DOHH2 (cell line): ENCODE results near the gene CCDC197.

Source experiments
- CTCF ChIP-seq: fragments of 200-600 bp; sonication (generic); IDR thresholded peaks from one replicate; pipeline ENCODE4 v1.5.1; 2014; ENCODE audit warnings: antibody characterized with exemption, mild to moderate bottlenecking, low read depth, low read length; ENCODE audit not compliant: poor library complexity, severe bottlenecking
- EZH2phosphoT487 ChIP-seq: fragments of 200-600 bp; sonication (generic); IDR thresholded peaks from 2 replicates; pipeline ENCODE4 v1.6.1; 2017; ENCODE audit warnings: borderline replicate concordance, mild to moderate bottlenecking, antibody characterized with exemption, low read length, moderate library complexity, mixed read lengths

GRCh38 chr14:94003397-94003796 is 6.3 kb downstream of the CCDC197 start:
- TF ChIP-seq CTCF (no peak), EZH2phosphoT487 (no peak)
